Activated T-cell treated with anti-CD3 and anti-CD28 coated beads for 24 hours (primary cell): ENCODE data around the gene TEX35.
"Not testable (repeated sequence)": the region's sequence is repeated elsewhere in the genome, so short reads cannot be mapped to it uniquely, and the experiment has no call there.

Experiments used
- DNase-seq: peaks from one replicate; pipeline ENCODE4 v3.0.0-alpha.2; 2020; ENCODE audit warnings: low read depth

Gene TEX35

DNA sequence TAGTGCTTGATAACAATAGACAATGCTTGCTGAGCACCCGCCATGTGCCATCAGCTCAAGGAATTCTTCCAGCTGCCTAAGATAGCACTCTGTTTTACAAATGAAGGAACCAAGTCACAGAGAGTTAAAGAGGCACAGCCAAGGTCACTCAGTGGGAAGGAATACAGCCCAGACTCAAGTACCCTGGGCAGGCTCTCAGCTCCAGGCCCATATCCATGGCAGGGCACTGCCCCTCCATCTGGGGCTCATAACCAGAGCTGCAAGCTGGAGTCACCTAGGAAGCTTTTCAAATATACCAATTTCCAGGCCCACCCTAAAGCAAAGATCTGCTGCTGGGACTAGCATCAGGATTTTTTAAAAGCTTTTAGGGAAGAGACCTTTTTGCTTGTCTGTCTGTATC, 17.8 kb upstream of the TEX35 start:
- DNase-seq, result no peak

DNA sequence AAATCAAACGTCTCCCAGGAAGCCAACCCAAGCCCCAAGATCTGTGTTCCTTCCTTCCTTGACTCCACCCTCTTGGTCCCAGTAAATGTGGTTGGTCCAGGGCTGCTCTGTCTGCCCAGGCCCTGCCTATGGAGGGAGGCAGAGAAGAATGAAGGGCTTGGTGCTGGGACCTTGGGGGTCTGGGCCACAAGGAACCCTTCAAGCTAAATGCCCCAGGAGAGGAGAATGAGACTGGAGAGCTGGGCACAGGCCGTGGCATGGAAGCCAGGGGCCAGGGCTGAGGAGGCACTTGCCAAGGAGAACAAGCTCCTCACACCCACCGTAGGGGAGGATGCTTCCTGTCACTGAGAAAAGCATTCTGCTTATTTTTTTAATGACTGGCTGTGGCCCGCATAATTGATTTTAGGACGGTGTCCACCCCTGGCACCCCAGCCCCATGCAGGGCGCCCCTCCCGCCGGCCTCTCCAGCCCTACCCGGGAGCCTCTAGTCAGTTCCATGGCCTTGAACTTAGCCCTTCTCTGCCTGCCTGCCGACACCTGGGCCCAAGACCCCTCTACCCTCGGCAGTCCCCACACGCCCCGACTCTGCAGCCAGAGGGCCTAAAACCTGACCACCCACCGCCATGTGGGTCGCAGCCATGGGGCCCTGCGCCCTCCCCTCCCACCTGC, 17.0 kb upstream of the TEX35 start:
- no peak for DNase-seq

DNA sequence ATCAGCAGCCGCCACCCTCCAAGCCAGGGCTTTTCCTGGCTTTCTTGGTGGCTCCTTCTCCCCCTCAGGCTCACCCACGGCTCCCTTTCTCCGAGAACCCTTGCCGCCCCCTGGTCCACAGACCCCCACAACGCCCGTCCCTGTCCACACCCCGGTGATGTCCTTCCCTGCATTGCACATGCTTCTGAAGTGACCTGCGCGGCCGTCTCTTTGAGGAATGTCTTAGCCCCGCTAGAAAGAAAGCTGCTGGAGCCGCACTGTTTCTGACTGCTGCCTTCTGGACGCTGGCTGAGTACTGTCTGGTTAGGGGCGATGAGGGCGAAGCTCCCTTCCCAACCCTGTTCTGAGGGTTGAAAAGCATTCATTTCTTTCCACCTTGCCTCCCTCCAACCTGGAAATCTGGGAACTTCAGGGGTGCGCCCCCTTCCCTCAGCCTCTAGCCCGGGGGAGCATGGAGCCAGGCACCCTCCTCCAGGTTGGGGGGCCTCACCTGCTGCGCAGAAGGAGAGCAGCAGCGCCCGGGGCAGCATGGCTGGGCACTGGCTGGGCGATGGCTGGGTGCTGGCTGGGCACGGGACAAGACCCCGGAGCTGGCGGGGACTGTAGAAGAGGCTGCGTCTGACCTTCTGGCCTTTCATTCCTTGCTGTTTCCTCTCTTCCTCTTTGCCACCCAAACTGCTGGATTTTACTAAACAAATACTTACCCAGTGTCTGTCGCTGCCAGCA, 16.3 kb upstream of the TEX35 start, which contains the start of gene CLEC20A:
Gene CLEC20A (minus strand): TSS at position 555 of the 726 bp plus-strand sequence. CDS start 25 bp downstream, at position 530.
- no peak for DNase-seq

DNA sequence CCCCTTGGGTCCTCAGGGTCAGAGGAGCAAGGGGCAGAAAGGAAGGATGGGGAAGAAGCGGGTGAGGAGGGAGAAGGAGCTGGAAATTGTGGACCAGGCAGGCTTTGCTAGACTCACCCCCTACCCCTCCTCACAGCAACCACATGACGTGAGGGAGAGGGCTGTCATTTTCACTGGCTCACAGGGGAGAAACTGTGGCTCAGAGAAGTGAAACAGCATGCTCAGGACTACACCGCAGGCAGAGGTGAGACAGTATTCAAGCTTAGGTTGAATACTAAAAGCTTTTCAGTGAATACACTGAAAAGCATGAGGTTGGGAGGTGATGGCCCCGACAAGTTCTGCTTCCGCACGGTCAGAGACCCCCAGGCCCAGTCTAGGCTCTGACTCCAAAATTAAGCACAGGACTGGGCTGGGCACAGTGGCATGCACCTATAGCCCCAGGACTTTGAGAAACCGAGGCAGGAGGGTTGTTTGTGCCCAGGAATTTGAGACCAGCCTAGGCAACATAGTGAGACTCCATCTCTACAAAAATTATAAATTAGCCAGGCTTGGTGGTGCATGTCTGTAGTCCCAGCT, 14.9 kb upstream of the TEX35 start:
- DNase-seq, result no peak

DNA sequence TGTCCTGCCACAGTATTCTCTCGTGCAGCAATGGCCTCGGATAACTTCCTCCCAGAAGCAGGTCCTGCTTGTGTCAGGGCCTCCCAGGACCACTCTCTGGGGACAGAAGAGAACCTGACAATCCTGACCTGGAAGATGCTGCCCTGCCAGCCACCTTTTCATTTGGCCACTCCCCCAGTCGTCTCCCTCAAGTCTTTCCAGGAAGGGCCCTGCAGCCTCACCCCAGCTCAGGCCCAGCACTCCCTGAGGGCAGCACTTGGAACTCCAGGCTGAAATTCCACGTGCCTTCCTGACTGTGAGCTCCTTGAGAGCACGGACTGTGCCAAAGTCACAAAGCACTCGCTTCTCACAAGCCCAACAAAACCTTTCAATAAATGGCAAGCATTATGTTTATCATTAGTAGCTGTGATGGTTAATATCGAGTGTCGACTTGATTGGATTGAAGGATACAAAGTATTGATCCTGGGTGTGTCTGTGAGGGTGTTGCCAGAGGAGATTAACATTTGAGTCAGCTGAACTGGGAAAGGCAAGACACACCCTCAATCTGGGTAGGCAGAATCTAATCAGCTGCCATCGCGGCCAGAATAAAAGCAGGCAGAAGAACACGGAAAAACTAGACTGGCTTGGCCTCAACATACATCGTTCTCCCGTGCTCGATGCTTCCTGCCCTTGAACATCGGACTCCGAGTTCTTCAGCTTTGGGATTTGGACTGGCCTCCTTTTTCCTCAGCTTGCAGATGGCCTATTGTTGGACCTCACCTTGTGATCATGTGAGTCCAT, 13.8 kb upstream of the TEX35 start:
- no peak for DNase-seq

DNA sequence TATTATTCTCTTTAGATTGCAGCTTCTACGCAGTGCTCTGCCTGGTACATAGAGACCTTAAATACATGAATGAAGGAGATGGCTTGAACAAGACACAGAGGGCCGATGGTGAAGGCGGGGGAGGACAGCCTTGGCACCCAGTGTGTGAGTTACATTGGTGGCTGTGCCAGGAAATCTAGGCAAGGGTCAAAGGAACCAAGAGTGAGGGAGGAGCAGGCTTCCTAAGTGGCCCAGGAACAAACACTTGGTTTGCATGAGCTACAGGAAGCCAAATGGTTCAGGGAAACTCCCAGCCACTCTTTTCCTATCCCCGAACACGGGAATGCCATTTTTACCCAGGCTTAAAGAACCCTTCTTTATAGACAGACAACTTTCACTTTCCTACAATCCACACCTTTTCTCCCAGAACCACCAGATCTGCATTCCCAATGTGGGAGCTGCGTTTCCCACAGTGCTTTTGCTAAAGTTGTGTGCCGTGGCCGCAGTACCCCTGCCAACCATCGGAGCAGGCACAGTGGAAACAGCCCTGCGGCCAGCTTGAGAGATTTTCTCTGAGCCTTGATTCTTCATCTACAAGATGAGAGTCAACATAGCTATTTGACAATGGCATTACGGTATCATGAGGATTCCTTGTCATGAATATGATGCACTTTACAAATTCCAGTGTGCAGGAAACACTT, 12.7 kb upstream of the TEX35 start:
- no peak for DNase-seq

DNA sequence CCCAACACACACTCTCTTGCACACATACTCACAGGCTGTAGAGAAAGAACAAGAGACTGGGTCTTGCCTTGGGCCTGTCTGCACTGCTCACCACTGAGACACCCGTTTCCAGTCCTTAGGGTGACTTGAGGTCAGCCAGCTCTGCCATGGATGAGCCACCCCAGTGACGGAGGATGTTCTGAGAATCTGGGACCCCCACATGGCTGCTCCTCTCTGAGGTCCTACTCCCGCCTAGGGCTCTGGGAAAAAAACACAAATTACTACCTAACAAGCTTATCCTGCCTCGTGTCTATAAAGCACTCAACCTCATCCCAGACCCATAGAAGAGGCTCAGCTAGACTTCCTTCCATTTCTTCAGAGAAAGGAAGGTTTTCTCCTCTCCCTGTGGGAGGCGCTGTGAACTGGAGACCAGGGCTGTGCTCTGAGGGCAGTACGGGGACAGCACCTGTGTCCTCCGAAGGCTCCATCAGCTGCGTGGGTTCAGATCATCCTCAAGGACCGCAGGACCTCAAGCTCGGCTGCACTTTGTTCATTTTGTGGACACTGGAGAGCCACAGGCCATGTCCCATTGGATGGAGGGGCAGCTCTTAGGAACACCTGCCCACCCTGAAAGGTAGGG, 11.9 kb upstream of the TEX35 start:
- no peak for DNase-seq

DNA sequence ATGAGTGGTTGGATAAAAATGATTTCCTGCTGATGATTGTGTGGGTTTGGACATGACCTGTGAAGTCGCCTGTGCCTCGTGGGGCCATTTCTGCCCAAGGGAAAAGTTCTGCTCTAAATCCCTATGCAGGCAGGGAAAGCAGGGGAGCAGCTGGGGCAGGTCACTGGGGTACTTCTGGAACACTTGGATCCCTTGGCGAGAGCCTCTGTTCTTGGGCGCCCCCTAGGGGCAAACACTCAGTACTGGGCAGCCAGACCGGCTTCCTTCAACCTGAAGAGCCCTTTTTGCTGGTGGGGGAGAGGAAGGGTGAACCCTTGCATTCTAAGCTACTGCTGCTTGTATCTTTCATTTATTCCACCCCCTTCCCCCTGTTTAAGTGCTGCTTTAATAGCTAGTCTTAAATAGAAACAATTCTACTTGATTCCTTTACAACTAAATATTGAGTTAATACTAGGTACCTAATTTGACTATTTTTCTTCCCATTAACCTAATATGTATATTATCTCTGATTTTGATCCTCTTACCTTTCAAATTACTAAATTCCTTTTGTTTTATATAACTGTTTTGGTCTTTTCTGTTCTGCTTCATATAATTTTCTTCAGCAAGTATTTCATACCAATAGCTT, 11.1 kb upstream of the TEX35 start:
- DNase-seq, result peak; percentile 20

DNA sequence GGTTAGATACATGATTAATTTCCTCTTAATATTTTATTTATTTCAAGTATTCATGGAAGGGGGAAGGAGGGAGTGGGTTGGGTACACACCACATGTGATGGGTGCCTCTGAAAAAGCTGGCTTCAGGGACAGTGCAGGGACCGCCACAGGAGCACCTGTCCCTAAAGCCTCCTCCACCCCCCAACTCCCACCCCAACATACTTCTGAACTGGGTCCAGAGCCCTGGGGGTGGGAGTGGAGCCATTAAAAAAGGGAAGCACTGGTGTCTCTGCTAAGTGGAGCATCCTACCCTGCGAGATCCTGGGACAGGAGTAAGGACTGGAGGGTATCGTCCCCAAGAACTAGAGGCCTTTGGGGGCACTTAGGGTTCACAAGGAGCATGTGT, 10.6 kb upstream of the TEX35 start:
- no peak for DNase-seq

DNA sequence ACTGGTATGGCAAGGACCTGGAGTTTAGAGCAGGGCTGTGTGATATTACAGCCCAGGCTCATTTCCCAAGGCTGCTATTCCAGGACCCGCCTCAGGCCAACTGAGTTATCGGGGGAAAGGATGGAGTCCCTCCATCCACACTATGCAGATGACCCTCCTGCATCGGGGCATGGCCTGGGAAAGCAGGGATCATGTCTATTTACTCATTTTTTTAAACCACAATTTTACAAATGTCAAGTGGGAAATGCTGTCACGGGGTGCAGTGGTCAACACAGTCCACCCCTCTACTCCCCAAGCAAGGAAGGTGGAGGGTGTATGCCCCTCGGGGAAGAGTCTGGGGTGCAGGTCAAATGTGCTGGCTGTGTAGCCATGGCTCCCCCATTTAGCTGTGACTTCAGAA, 10.1 kb upstream of the TEX35 start:
- DNase-seq, result no peak

DNA sequence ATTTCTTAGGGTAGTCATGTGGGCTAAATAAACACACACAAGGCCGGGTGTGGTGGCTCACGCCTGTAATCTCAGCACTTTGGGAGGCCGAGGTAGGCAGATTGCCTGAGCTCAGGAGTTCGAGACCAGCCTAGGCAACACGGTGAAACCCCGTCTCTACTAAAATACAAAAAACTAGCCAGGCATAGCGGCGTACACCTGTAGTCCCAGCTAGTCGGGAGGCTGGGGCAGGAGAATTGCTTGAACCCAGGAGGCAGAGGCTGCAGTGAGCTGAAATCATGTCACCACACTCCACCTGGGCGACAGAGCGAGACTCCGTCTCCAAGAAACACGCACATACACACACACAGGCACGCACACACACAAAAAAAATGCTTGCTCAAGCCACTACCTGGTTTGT, 9.6 kb upstream of the TEX35 start:
- not testable (repeated sequence) for DNase-seq

DNA sequence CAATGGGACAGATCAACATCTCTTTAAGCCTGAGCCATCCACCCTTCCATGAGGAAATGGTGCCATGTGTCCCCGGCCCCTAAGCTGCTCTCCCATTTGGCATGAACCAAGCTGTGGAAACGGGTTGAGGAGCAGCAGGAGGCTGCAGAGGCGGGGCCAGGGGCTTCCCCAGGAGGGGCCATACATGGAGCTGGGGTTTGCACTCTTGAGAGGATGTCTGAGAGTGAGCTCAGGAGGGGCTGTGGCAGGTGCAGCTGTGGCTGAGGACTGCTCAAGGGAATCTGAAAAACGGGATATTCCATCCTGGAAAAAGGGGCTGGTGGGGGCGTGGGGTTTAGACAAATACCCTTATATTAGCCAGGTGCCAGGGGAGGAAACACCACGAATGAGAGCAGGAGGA, 9.1 kb upstream of the TEX35 start:
- DNase-seq, result no peak

DNA sequence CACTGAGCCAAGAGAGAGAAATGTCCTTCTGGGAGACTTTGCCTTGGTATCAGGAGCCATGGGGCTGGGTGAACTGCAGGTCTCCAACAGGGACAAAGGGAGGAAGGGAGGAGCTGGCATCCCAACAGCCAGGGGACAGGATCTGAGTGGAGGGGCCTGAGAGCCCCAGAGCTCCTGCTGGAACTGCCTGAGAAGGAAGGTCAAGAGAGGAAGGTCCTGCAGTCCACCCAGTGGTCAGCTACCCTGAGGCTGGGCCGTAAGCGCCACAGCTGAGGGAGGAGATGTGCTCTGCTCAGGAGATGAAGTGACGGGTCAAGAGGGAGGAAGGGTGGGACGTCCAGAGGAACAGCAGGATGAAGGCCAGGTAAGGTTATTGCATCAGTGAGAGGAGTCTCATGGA, 8.6 kb upstream of the TEX35 start:
- DNase-seq, result no peak

DNA sequence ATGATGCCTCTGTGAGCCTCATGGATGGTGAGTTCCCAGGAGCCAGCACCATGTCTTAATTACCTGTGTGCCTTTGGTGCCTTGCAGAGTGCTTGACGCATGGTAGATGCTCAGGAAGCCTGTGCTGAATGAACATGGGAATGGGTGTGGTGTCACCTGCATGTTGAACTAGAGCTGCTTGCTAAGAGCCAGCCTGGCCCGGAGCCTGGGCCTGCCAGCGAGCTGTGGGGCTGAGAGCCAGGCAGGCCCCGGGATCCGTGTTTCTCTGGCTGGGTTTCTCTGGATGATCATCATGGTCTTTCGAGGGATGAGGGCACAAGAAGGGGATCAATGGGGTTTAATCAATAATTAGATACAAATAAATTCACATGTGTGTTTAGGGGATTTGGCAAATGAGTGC, 6.7 kb upstream of the TEX35 start:
- DNase-seq, result no peak

DNA sequence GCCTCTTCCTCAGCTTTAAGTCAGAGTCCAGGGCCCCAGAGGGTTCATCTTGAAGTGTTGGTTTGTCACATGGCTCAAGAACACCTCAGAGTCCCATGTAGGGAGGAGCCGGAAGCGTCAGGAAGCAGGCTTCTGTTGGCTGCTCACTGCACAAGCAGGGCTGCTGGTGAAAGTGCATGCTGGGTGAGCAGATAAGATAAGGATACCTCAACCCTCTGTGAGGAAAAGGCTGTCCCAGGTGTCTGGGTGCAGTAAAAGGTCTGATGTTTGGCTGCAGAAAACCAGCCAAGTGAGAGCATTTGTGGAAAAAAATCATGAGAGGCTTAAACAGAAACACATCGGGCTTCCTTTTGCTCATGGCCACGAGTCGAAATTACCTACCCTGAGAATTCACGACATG, 6.2 kb upstream of the TEX35 start:
- DNase-seq, result no peak

DNA sequence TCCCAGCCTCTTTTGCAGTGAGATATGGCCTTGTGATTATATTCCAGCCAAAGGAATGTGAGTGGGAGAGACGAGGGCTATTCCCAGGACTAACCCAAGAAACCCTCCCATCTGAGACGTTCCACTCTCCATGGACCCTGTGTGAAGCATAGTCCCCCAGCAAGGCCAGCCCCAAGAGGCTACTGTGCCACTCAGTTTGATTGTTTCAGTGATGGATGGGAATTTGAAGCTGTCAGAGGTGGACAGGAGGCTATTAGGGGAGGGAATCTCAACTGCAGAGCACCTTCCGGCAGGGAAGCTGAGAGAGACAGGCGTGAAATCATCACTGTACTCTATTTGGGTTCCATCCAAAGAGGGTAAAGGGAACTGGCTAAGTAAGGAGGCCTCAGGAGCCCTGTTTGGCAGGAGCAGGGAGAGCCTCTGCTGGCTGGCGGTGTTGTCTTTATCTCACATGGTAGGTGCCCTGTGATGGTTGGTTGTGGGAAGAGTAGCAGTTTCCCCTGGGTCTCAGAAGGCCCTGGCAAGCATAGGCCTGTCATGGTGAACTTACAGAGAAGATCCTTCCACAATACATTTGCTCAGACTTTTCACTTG, 3.4 kb upstream of the TEX35 start:
- no peak for DNase-seq

DNA sequence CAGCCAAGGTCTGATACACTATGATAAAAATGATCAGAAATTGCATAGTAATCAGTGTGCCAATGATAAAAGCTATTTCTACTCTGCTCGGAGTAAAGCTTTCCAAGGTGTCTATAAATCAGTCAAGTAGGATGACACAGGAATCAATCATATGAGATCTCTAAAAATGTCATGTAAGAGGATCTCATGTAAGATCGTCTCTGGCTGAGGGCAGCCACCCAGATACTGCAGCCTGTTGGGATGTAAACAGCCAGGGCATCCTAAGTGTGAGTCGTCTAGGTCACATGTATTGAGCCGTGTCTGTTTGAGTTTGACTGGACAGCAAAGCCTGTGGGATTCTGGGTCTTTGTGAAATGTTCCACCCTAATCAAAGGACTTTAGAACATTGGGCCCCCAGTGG, 2.8 kb upstream of the TEX35 start:
- no peak for DNase-seq

DNA sequence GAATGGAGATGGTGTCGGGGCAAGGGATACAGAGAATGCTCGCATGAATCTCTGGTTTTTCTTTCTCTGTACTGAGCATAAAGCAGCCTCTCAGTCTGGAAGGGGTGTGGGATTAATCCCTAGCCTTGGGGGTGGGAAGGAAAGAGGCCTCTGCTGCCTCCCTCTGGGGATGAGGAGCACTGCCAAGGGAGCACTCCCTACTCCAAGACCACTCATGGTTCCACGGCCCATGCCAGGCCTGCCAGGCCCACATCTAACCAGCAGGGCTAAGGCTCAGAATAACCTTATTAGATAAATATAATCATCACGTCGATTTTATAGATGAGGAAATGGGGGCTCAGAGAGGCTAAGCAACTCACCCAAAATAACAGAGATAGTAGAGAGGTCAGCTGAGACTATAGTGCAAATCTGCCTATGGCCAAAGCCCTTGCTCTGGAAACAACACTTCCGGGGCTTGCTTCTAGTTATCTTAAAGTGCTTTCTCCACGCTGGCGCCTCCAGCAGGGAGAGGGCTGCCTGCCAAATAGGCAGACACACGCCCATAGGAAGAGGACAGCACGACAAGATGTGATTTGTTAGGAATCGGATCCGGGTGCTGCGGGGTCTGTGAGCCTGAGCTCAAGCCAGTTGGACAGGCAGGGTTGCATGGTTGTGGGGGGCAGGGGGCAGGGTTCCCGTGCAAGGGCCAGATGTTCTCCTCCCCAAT, 522 bp downstream of the TEX35 start:
- DNase-seq, result no peak

DNA sequence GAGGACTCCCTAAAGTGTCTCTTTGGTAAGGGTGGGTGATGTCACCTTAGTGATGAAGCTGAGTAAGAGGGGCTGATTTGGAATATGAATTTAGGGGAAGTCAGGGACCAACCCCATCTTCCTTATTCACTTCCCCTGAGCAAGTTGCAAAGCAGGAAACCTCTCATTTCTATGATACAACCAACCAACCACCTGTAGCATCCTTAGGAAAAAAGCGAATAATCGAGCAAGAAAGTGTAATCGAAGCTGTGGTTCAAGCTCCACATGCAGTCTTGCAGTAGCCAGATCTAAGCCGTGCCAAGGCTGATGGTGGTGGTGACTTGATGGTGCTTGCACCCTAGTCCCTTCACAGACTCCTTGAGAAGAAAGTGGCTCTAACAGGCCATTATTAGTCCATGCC, 3.2 kb downstream of the TEX35 start:
- DNase-seq, result no peak

DNA sequence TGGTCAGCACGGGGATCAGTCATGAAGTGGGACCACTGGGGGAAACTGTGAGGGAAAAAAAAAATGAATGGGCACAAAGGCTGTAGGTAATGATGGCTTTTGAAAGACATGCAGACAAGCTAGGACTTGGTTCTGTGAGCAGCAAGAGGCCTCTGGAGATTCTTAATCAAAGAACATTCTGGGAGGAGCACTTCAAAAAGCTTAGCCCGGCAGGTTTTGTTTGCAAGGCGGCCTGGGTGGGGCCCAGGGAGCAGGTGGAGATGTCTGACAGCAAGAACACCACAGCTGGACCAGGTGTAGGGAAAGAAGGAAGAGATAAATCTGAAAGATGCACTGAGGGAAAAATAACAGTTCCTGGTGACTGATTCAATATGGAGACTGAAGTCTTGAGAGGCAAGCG, 6.0 kb downstream of the TEX35 start:
- no peak for DNase-seq
